Suprapubic skin (tissue), 4 donors: ENCODE measurements around the gene DNAJB5.

Experiments
- CTCF ChIP-seq, 2 donors: fragments of 200-600 bp in 1 of 2; fragments of 450-650 bp in 1 of 2; sonication (generic) in 1 of 2; IDR thresholded peaks; one replicate each; pipeline ENCODE4 v1.5.1; 2016 to 2019; ENCODE audit warnings: antibody characterized with exemption in 2 of 2, mild to moderate bottlenecking in 1 of 2, moderate library complexity in 1 of 2
- EP300 ChIP-seq: sonication (generic); formaldehyde crosslinking; IDR thresholded peaks from one replicate; pipeline ENCODE4 v1.6.1; 2017; ENCODE audit warnings: antibody characterized with exemption
- POLR2A ChIP-seq, 2 donors: fragments of 450-650 bp; IDR thresholded peaks; one replicate each; pipeline ENCODE4 v1.6.1; 2017; ENCODE audit warnings: antibody characterized with exemption in 2 of 2, mild to moderate bottlenecking in 2 of 2, moderate library complexity in 2 of 2
- POLR2AphosphoS5 ChIP-seq, 3 donors: sonication (generic); formaldehyde crosslinking; IDR thresholded peaks; one replicate each; pipeline ENCODE4 v1.6.1; 2017; ENCODE audit warnings: antibody characterized with exemption in 3 of 3

GRCh38 chr9:34991607-34992375 lies 2.2 kb downstream of the DNAJB5 start:
- TF ChIP-seq EP300 (no peak), POLR2A (IDR thresholded peaks at IDR 0.05) (no peak), CTCF (IDR thresholded peaks at IDR 0.05) (no peak), POLR2AphosphoS5 (IDR thresholded peaks at IDR 0.05) (no peak)
